Stomach (tissue), 4 donors: ENCODE results near the gene RCCD1.

Experiments
- CTCF ChIP-seq, 7 experiments: fragments of 450-650 bp in 4 of 7; fragments of 200-600 bp in 3 of 7; sonication (generic) in 3 of 7; IDR thresholded peaks; one replicate each; pipeline ENCODE4 v1.5.1; 2016 to 2019; ENCODE audit warnings: antibody characterized with exemption in 7 of 7, control low read depth in 2 of 7, mild to moderate bottlenecking in 1 of 7
- EP300 ChIP-seq: sonication (generic); formaldehyde crosslinking; IDR thresholded peaks from one replicate; pipeline ENCODE4 v1.6.1; 2017; ENCODE audit warnings: antibody characterized with exemption
- POLR2A ChIP-seq, 4 donors: fragments of 450-650 bp; IDR thresholded peaks; one replicate each; pipeline ENCODE4 v1.6.1; 2016; ENCODE audit warnings: antibody characterized with exemption in 4 of 4, control low read depth in 2 of 4, mild to moderate bottlenecking in 1 of 4, moderate library complexity in 1 of 4
- POLR2AphosphoS5 ChIP-seq, 3 donors: sonication (generic); formaldehyde crosslinking; IDR thresholded peaks; one replicate each; pipeline ENCODE4 v1.6.1; 2016; ENCODE audit warnings: antibody characterized with exemption in 3 of 3

- TF ChIP-seq CTCF (IDR thresholded peaks at IDR 0.05) (no peak), POLR2A (IDR thresholded peaks at IDR 0.05) (no peak), POLR2AphosphoS5 (IDR thresholded peaks at IDR 0.05) (no peak), EP300 (no peak)
Observed at GRCh38 chr15:90918034-90918788, 36.5 kb upstream of the RCCD1 start.
